ENCODE measurements around the gene ATP5PB.

DNA sequence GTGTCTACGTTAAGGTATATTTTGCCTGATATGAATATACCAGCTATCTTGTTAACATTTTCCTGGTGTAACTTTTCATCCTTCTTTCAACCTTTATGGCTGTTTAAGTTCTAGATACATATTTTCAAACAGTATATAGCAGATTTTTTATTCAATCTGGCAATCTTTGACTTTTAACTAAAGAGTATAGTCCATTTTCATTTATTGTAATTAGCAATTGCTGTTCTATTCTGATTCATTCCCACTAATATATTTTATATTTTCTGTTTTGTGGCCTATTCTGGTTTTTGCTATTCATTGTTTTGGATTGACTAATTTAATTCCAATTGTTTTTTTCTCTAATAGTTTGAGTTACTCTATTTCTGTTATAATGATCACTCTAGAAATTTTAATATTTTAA is 17.2 kb downstream of the ATP5PB start:
- TF ChIP-seq POLR2A (IDR thresholded peaks at IDR 0.05; ENCODE audit: low read length) = no peak
- TF ChIP-seq GATA1 (IDR thresholded peaks at IDR 0.05; ENCODE audit: low read depth, low read length) = no peak

Data from erythroblast (primary cell).